WTC11 (cell line): Measurements from ENCODE around the gene ZNRF1. TPM values are rescaled to one million over a fixed set of nuclear protein-coding genes. Genes with fewer than 3 reads are reported as not detected.

Source experiments
- ATF1 ChIP-seq: sonication (generic); formaldehyde crosslinking; IDR thresholded peaks from 2 replicates; pipeline ENCODE4 v1.8.1; 2023; ENCODE audit warnings: mild to moderate bottlenecking, moderate library complexity, missing genetic modification reagents
- ESRRA ChIP-seq: sonication (generic); formaldehyde crosslinking; IDR thresholded peaks from 2 replicates; pipeline ENCODE4 v1.8.1; 2022; ENCODE audit warnings: mild to moderate bottlenecking, missing genetic modification reagents, borderline replicate concordance
- HMGA2 ChIP-seq: fragments of 250-450 bp; sonication (Bioruptor Pico); IDR thresholded peaks from 2 replicates; pipeline ENCODE4 v1.4.0; 2021; ENCODE audit warnings: mild to moderate bottlenecking, moderate library complexity
- MXD4 ChIP-seq: fragments of 250-450 bp; sonication (Bioruptor Pico); IDR thresholded peaks from 2 replicates; pipeline ENCODE4 v1.8.0; 2021; ENCODE audit warnings: mild to moderate bottlenecking, moderate library complexity, borderline replicate concordance
- TEAD1 ChIP-seq: sonication (generic); formaldehyde crosslinking; IDR thresholded peaks from 2 replicates; pipeline ENCODE4 v1.8.0; 2022; ENCODE audit warnings: mild to moderate bottlenecking, missing genetic modification reagents
- TEAD4 ChIP-seq: sonication (generic); formaldehyde crosslinking; IDR thresholded peaks from 2 replicates; pipeline ENCODE4 v1.8.0; 2022; ENCODE audit warnings: mild to moderate bottlenecking, missing genetic modification reagents
- TP53 ChIP-seq: sonication (generic); formaldehyde crosslinking; IDR thresholded peaks from 2 replicates; pipeline ENCODE4 v1.8.1; 2023; ENCODE audit warnings: mild to moderate bottlenecking, missing genetic modification reagents
- ZNF232 ChIP-seq: sonication (generic); formaldehyde crosslinking; IDR thresholded peaks from 2 replicates; pipeline ENCODE4 v1.8.0; 2022; ENCODE audit warnings: mild to moderate bottlenecking, missing genetic modification reagents
- ZNF396 ChIP-seq: fragments of 250-450 bp; sonication (Bioruptor Pico); IDR thresholded peaks from 2 replicates; pipeline ENCODE4 v1.8.0; 2021; ENCODE audit warnings: mild to moderate bottlenecking, moderate library complexity, borderline replicate concordance
- ZNF423 ChIP-seq: fragments of 250-450 bp; sonication (Bioruptor Pico); IDR thresholded peaks from 2 replicates; pipeline ENCODE4 v2.1.2; 2022; ENCODE audit warnings: mild to moderate bottlenecking, moderate library complexity
- total RNA-seq: library from RNA; stranded (reverse); gene quantifications from 3 replicates; pipeline ENCODE4 v1.2.3, GENCODE V29; 2021
- TF ChIP-seq, protein P1 (sequence below): sonication (generic); formaldehyde crosslinking; IDR thresholded peaks from 2 replicates; pipeline ENCODE4 v1.8.0; 2022; ENCODE audit warnings: missing genetic modification reagents
- TF ChIP-seq, protein P2 (sequence below): sonication (generic); formaldehyde crosslinking; IDR thresholded peaks from 2 replicates; pipeline ENCODE4 v1.8.0; 2022; ENCODE audit warnings: mild to moderate bottlenecking, missing genetic modification reagents
- TF ChIP-seq, protein P3 (sequence below): sonication (generic); formaldehyde crosslinking; IDR thresholded peaks from 2 replicates; pipeline ENCODE4 v1.8.0; 2022; ENCODE audit warnings: mild to moderate bottlenecking, missing genetic modification reagents
- TF ChIP-seq, protein P4 (sequence below): sonication (generic); formaldehyde crosslinking; IDR thresholded peaks from 2 replicates; pipeline ENCODE4 v1.8.0; 2022; ENCODE audit warnings: mild to moderate bottlenecking, missing genetic modification reagents
- TF ChIP-seq, protein P5 (sequence below): fragments of 250-450 bp; sonication (Bioruptor Pico); IDR thresholded peaks from 2 replicates; pipeline ENCODE4 v1.9.0; 2021; ENCODE audit warnings: mild to moderate bottlenecking
- TF ChIP-seq, protein P6 (sequence below): sonication (generic); formaldehyde crosslinking; IDR thresholded peaks from 2 replicates; pipeline ENCODE4 v1.8.1; 2023; ENCODE audit warnings: mild to moderate bottlenecking, missing genetic modification reagents, moderate library complexity
- TF ChIP-seq, protein P7 (sequence below): sonication (generic); formaldehyde crosslinking; IDR thresholded peaks from 2 replicates; pipeline ENCODE4 v1.8.0; 2023; ENCODE audit warnings: mild to moderate bottlenecking, missing genetic modification reagents
- TF ChIP-seq, protein P8 (sequence below): fragments of 250-450 bp; sonication (Bioruptor Pico); IDR thresholded peaks from 2 replicates; pipeline ENCODE4 v1.9.0; 2021; ENCODE audit warnings: mild to moderate bottlenecking, borderline replicate concordance

ZNRF1 gene
- total RNA-seq, 1 experiment from 2014 or later: 47.6 TPM

DNA sequence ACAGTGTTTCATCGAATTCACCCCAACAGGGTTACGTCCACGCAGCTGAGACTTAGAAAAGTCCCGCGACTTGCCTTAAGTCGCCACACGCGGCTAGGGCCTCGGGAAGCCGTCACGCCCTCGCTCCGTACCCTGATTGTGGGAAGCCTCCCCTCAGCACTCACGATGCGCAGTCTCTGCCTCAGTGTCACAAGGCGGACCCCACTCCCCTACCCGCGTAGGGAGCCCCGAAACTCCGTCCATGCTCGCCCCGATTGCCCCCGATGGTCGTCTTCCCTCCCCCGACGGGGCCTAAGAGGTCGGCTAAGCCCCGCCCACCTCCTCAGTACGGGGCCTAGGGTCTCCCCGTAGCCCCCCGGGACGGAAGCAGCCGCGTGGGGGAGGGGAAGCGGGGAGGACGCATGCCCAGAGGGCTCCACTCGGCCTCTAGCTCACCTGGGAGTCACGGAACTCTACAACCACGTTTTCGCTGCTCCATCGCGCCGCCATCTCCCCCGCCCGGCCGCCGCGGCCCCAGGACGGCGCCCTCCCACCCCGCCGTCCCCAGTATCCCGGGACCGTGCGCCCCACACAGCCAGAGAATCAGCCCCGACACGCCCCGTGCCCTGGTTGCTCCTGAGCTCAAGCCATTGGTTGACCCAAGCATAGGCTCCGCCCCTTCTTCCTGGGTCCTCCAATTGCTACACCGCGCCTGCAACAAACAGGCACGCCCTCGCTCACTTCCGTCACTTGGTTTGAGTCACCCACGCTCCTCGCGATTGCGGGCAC is 14.1 kb upstream of the ZNRF1 start, which contains the start of gene WDR59 (continued):
- TF ChIP-seq TEAD4 (CRISPR knock-in tag): no peak
- no peak for TF ChIP-seq ATF1 (CRISPR knock-in tag)
- TF ChIP-seq, protein P1, sequence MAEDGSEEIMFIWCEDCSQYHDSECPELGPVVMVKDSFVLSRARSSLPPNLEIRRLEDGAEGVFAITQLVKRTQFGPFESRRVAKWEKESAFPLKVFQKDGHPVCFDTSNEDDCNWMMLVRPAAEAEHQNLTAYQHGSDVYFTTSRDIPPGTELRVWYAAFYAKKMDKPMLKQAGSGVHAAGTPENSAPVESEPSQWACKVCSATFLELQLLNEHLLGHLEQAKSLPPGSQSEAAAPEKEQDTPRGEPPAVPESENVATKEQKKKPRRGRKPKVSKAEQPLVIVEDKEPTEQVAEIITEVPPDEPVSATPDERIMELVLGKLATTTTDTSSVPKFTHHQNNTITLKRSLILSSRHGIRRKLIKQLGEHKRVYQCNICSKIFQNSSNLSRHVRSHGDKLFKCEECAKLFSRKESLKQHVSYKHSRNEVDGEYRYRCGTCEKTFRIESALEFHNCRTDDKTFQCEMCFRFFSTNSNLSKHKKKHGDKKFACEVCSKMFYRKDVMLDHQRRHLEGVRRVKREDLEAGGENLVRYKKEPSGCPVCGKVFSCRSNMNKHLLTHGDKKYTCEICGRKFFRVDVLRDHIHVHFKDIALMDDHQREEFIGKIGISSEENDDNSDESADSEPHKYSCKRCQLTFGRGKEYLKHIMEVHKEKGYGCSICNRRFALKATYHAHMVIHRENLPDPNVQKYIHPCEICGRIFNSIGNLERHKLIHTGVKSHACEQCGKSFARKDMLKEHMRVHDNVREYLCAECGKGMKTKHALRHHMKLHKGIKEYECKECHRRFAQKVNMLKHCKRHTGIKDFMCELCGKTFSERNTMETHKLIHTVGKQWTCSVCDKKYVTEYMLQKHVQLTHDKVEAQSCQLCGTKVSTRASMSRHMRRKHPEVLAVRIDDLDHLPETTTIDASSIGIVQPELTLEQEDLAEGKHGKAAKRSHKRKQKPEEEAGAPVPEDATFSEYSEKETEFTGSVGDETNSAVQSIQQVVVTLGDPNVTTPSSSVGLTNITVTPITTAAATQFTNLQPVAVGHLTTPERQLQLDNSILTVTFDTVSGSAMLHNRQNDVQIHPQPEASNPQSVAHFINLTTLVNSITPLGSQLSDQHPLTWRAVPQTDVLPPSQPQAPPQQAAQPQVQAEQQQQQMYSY (CRISPR knock-in tag): no peak
- TF ChIP-seq MXD4 (CRISPR knock-in tag): no peak
- TF ChIP-seq, protein P2, sequence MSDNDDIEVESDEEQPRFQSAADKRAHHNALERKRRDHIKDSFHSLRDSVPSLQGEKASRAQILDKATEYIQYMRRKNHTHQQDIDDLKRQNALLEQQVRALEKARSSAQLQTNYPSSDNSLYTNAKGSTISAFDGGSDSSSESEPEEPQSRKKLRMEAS (CRISPR knock-in tag): peak; percentile 80
- peak; percentile 37; the same call in 1 of the 2 replicates for TF ChIP-seq TEAD1 (CRISPR knock-in tag)
- no peak for TF ChIP-seq ESRRA
- TF ChIP-seq ZNF232 (CRISPR knock-in tag): no peak
- TF ChIP-seq, protein P3, sequence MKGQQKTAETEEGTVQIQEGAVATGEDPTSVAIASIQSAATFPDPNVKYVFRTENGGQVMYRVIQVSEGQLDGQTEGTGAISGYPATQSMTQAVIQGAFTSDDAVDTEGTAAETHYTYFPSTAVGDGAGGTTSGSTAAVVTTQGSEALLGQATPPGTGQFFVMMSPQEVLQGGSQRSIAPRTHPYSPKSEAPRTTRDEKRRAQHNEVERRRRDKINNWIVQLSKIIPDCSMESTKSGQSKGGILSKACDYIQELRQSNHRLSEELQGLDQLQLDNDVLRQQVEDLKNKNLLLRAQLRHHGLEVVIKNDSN (CRISPR knock-in tag): peak; percentile 48; the same call in 1 of the 2 replicates
- TF ChIP-seq, protein P4, sequence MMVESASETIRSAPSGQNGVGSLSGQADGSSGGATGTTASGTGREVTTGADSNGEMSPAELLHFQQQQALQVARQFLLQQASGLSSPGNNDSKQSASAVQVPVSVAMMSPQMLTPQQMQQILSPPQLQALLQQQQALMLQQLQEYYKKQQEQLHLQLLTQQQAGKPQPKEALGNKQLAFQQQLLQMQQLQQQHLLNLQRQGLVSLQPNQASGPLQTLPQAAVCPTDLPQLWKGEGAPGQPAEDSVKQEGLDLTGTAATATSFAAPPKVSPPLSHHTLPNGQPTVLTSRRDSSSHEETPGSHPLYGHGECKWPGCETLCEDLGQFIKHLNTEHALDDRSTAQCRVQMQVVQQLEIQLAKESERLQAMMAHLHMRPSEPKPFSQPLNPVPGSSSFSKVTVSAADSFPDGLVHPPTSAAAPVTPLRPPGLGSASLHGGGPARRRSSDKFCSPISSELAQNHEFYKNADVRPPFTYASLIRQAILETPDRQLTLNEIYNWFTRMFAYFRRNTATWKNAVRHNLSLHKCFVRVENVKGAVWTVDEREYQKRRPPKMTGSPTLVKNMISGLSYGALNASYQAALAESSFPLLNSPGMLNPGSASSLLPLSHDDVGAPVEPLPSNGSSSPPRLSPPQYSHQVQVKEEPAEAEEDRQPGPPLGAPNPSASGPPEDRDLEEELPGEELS: no peak
- TF ChIP-seq, protein P5, sequence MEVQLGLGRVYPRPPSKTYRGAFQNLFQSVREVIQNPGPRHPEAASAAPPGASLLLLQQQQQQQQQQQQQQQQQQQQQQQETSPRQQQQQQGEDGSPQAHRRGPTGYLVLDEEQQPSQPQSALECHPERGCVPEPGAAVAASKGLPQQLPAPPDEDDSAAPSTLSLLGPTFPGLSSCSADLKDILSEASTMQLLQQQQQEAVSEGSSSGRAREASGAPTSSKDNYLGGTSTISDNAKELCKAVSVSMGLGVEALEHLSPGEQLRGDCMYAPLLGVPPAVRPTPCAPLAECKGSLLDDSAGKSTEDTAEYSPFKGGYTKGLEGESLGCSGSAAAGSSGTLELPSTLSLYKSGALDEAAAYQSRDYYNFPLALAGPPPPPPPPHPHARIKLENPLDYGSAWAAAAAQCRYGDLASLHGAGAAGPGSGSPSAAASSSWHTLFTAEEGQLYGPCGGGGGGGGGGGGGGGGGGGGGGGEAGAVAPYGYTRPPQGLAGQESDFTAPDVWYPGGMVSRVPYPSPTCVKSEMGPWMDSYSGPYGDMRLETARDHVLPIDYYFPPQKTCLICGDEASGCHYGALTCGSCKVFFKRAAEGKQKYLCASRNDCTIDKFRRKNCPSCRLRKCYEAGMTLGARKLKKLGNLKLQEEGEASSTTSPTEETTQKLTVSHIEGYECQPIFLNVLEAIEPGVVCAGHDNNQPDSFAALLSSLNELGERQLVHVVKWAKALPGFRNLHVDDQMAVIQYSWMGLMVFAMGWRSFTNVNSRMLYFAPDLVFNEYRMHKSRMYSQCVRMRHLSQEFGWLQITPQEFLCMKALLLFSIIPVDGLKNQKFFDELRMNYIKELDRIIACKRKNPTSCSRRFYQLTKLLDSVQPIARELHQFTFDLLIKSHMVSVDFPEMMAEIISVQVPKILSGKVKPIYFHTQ: no peak
- TF ChIP-seq, protein P6, sequence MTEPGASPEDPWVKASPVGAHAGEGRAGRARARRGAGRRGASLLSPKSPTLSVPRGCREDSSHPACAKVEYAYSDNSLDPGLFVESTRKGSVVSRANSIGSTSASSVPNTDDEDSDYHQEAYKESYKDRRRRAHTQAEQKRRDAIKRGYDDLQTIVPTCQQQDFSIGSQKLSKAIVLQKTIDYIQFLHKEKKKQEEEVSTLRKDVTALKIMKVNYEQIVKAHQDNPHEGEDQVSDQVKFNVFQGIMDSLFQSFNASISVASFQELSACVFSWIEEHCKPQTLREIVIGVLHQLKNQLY (CRISPR knock-in tag): no peak
- TF ChIP-seq, protein P7, sequence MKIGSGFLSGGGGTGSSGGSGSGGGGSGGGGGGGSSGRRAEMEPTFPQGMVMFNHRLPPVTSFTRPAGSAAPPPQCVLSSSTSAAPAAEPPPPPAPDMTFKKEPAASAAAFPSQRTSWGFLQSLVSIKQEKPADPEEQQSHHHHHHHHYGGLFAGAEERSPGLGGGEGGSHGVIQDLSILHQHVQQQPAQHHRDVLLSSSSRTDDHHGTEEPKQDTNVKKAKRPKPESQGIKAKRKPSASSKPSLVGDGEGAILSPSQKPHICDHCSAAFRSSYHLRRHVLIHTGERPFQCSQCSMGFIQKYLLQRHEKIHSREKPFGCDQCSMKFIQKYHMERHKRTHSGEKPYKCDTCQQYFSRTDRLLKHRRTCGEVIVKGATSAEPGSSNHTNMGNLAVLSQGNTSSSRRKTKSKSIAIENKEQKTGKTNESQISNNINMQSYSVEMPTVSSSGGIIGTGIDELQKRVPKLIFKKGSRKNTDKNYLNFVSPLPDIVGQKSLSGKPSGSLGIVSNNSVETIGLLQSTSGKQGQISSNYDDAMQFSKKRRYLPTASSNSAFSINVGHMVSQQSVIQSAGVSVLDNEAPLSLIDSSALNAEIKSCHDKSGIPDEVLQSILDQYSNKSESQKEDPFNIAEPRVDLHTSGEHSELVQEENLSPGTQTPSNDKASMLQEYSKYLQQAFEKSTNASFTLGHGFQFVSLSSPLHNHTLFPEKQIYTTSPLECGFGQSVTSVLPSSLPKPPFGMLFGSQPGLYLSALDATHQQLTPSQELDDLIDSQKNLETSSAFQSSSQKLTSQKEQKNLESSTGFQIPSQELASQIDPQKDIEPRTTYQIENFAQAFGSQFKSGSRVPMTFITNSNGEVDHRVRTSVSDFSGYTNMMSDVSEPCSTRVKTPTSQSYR (CRISPR knock-in tag): peak; percentile 63; the same call in 1 of the 2 replicates
- no peak for TF ChIP-seq ZNF423 (CRISPR knock-in tag)
- TF ChIP-seq, protein P8, sequence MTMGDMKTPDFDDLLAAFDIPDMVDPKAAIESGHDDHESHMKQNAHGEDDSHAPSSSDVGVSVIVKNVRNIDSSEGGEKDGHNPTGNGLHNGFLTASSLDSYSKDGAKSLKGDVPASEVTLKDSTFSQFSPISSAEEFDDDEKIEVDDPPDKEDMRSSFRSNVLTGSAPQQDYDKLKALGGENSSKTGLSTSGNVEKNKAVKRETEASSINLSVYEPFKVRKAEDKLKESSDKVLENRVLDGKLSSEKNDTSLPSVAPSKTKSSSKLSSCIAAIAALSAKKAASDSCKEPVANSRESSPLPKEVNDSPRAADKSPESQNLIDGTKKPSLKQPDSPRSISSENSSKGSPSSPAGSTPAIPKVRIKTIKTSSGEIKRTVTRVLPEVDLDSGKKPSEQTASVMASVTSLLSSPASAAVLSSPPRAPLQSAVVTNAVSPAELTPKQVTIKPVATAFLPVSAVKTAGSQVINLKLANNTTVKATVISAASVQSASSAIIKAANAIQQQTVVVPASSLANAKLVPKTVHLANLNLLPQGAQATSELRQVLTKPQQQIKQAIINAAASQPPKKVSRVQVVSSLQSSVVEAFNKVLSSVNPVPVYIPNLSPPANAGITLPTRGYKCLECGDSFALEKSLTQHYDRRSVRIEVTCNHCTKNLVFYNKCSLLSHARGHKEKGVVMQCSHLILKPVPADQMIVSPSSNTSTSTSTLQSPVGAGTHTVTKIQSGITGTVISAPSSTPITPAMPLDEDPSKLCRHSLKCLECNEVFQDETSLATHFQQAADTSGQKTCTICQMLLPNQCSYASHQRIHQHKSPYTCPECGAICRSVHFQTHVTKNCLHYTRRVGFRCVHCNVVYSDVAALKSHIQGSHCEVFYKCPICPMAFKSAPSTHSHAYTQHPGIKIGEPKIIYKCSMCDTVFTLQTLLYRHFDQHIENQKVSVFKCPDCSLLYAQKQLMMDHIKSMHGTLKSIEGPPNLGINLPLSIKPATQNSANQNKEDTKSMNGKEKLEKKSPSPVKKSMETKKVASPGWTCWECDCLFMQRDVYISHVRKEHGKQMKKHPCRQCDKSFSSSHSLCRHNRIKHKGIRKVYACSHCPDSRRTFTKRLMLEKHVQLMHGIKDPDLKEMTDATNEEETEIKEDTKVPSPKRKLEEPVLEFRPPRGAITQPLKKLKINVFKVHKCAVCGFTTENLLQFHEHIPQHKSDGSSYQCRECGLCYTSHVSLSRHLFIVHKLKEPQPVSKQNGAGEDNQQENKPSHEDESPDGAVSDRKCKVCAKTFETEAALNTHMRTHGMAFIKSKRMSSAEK (CRISPR knock-in tag): no peak
- TF ChIP-seq TP53: no peak
- TF ChIP-seq HMGA2 (CRISPR knock-in tag): no peak
- no peak for TF ChIP-seq ZNF396 (CRISPR knock-in tag)
